HEK293T (cell line): ENCODE results near the gene PASD1.

Experiments used
- HDGF ChIP-seq: fragments of 450-650 bp; IDR thresholded peaks from 2 replicates; pipeline ENCODE4 v1.6.1; 2017; ENCODE audit warnings: antibody characterized with exemption, borderline replicate concordance
- SP1 ChIP-seq: fragments of 450-650 bp; IDR thresholded peaks from 2 replicates; pipeline ENCODE4 v1.6.1; 2017

DNA sequence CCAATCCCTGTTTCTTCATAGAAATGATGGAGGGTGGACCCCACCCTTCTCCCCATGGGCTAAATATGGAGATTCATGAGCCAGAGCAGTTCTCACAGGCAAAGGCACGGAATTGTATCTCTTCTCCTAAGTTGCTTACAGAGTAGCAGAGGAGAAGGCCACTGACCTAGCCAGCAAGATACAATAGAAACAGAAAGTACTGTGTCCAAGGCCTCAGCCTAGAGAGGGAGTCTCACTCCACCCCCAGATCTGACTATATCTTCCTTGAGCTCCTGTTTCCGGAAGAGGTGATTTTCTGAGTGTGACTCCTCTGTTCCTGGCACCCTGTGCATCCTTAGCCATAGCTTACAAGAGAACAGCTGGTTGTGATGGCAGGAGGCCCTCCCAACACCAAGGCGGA lies 152.3 kb downstream of the PASD1 start, which contains the start of gene FATE1:
- TF ChIP-seq HDGF = no peak
- no peak for TF ChIP-seq SP1
